GM12874 (cell line): ENCODE measurements around the gene BOLA2.
"Not testable (repeated sequence)": the region's sequence is repeated elsewhere in the genome, so short reads cannot be mapped to it uniquely, and the experiment has no call there.

ENCODE experiments used
- CTCF ChIP-seq: IDR thresholded peaks from 2 replicates; pipeline ENCODE4 v1.5.1; 2011; ENCODE audit warnings: low read depth, mild to moderate bottlenecking, control low read depth, low read length, moderate library complexity; ENCODE audit not compliant: insufficient read depth

BOLA2 gene

GRCh38 chr16:29454269-29454668, at the start of gene BOLA2, which contains the start of gene SLX1B:
TSS of gene BOLA2 (minus strand) at chr16:29454351. CDS start at chr16:29454253, 98 bp downstream.
TSS of gene SLX1B (plus strand) at chr16:29454533.
- TF ChIP-seq CTCF, result not testable (repeated sequence)

- not testable (repeated sequence) for TF ChIP-seq CTCF
Observed at GRCh38 chr16:29459706-29460646, 5.8 kb upstream of the BOLA2 start, which contains the start of gene SULT1A4. TSS of gene SULT1A4 (plus strand) at chr16:29459913. CDS start at chr16:29461386, 1,473 bp downstream.
